Measurements from ENCODE around the gene DNAJC16. TPM values are rescaled to one million over a fixed set of nuclear protein-coding genes. Genes with fewer than 3 reads are reported as not detected.

DNAJC16 gene
- total and polyA plus RNA-seq, 2 of the 4 experiments (the other 2 are of a cell fraction): 8.0 to 13.1 TPM

DNA sequence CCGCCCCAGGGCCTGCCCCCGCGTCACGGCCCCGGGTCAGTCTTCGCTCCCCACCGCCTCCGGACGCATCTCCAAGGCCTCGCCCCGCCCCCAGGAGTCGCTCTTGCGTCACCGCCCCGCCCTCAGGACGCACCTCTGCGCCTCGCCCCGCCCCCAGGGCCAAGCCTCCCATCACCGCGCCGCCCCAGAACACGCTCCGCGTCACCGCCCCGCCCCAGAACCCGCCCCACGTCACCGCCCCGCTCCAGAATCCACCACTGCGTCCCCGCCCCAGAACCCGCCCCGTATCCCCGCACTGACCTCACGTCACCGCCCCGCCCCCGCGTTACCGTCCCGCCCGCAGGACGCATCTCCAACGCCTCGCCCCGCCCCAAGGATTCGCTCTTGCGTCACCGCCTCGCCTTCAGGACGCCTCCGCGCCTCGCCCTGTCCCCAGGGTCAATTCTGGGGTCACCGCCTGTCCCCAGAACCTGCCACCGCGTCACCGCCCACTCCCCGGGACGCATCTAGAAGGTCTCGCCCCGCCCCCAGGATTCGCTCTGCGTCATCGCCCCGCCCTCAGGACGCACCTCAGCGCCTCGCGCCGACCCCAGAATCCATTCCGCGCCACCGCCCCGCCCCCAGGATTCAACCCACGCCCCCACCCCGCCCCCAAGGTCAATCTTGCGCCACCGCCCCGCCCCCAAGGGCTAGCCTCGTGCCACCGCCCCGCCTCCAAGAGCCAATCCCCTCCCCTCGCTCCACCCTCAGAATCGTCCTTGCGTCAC is 2.2 kb upstream of the DNAJC16 start:
- Histone ChIP-seq H3K4me2 (ENCODE audit: low read depth, low read length) (peak overlapping the region; percentile 66), H3K27me3 (ENCODE audit: control insufficient read depth, insufficient read depth, low read length) (no peaks in the 10 kb centered on the region), H3K9me3 (ENCODE audit: control insufficient read depth, insufficient read depth, low read length) (no peaks in the 10 kb centered on the region), H3K27ac (ENCODE audit: insufficient read depth, low read length) (peak overlapping the region; percentile 100), H3K9ac (ENCODE audit: low read depth, low read length) (peak overlapping the region; percentile 98), H3K18ac (ENCODE audit: low read depth, low read length) (peak overlapping the region; percentile 100), H3K36me3 (ENCODE audit: control insufficient read depth, insufficient read depth, low read length) (no peaks in the 10 kb centered on the region), H3K4me1 (ENCODE audit: control insufficient read depth, insufficient read depth, low read length) (peaks cover 2% of the 10 kb centered on the region), H2BK120ac (ENCODE audit: low read depth, low read length) (peak overlapping the region; percentile 100), H2BK5ac (ENCODE audit: low read depth, low read length, poor library complexity, severe bottlenecking) (peak overlapping the region; percentile 100), H4K8ac (ENCODE audit: low read depth in 2 of 2, low read length in 2 of 2) (peak overlapping the region; percentile 79 to 99), H4K91ac (ENCODE audit: insufficient read depth, low read depth, low read length) (peak overlapping the region; percentile 98), H2BK15ac (ENCODE audit: low read depth, low read length) (peak overlapping the region; percentile 98; the same call in 2 of the 3 replicates), H3K79me1 (ENCODE audit: low read depth in 1 of 2, low read length in 2 of 2) (peaks cover 11 to 35% of the 10 kb centered on the region in 2 experiments), H3K4ac (ENCODE audit: low read depth, low read length) (peak overlapping the region; percentile 100), H3K14ac (replicated peaks; ENCODE audit: low read depth, low read length) (peak overlapping the region; percentile 100), H3K4me3 (ENCODE audit: insufficient read depth, low read depth, low read length) (peak overlapping the region; percentile 97), H4K5ac (ENCODE audit: low read depth, low read length) (peak overlapping the region; percentile 100), H4K20me1 (ENCODE audit: insufficient read depth, low read length) (no peaks in the 10 kb centered on the region; the same call in none of the 2 replicates), H2AFZ (replicated peaks; ENCODE audit: low read length, poor library complexity) (peak overlapping the region; percentile 100), H2AK9ac (replicated peaks; ENCODE audit: low read depth, low read length, poor library complexity) (peak overlapping the region; percentile 93), H3K56ac (ENCODE audit: extremely low read depth, insufficient read depth, low read length) (peak overlapping the region; percentile 92; the same call in 1 of the 2 replicates), H2BK20ac (ENCODE audit: low read depth, low read length) (peak overlapping the region; percentile 98), H2AK5ac (ENCODE audit: low read depth, low read length) (peak overlapping the region; percentile 69), H3K23ac (ENCODE audit: low read depth, low read length) (peak overlapping the region; percentile 99), H3K9me1 (ENCODE audit: insufficient read depth, low read length) (peaks cover 10% of the 10 kb centered on the region)
- dilution Hi-C loops (cut with HindIII; ENCODE audit: low sequenced_read_pairs, unreplicated experiment): no loop called here
- no peak; the same call in none of the 2 replicates for TF ChIP-seq BHLHE40 (IDR thresholded peaks at IDR 0.05; ENCODE audit: low read depth, low read length)
- no peak for TF ChIP-seq SMC3 (IDR thresholded peaks at IDR 0.05; ENCODE audit: low read depth, low read length)
- TF ChIP-seq MAZ (IDR thresholded peaks at IDR 0.05; ENCODE audit: borderline replicate concordance, low read depth, low read length): peak; percentile 83; the same call in 1 of the 2 replicates
- peak; percentile 90 for TF ChIP-seq CEBPB (IDR thresholded peaks at IDR 0.05; ENCODE audit: low read depth, low read length)
- ChIA-PET CTCF (no interaction called here), POLR2A (ENCODE audit: unreplicated experiment) (no interaction called here)
- ATAC-seq (ENCODE audit: low read depth) (peak; percentile 73), DNase-seq (peak; percentile 98)
- intact Hi-C loops (cut with micrococcal nuclease): loop anchor here (5.0 kb wide), 1 partner anchor 202 kb away; no protein-coding TSS in a partner anchor
- in situ Hi-C loops (cut with MboI; ENCODE audit: low sequenced_read_pairs): no loop called here
- 0% methylated on average over 16 of the region's 88 CpGs; no CpG with 5 or more reads in 1 of the 2 experiments for WGBS, 2 experiments (ENCODE audit: extremely low coverage in 2 of 2, insufficient read length in 1 of 2)
- no TSS peak for BruUV-seq (replicated peaks)

All from IMR-90 (cell line).